Upper lobe of left lung (tissue), 4 donors: Measurements from ENCODE around the gene ZSCAN16.

Source experiments
- CTCF ChIP-seq, 6 experiments: fragments of 450-650 bp in 4 of 6; fragments of 200-600 bp in 2 of 6; sonication (generic) in 2 of 6; IDR thresholded peaks; one replicate each; pipeline ENCODE4 v1.5.1; 2016 to 2019; ENCODE audit warnings: antibody characterized with exemption in 6 of 6
- POLR2AphosphoS5 ChIP-seq, 2 donors: sonication (generic); formaldehyde crosslinking; IDR thresholded peaks; one replicate each; pipeline ENCODE4 v1.5.1; 2017; ENCODE audit warnings: antibody characterized with exemption in 2 of 2

GRCh38 chr6:28167926-28168325, 43.5 kb downstream of the ZSCAN16 start:
- TF ChIP-seq CTCF (IDR thresholded peaks at IDR 0.05): no peak
- TF ChIP-seq POLR2AphosphoS5 (IDR thresholded peaks at IDR 0.05): no peak
